Common myeloid progenitor, CD34-positive (primary cell): ENCODE measurements around the gene LSM4.

Experiments
- CTCF ChIA-PET: fragments of 350-600 bp; sonication (Branson Sonifier 250); formaldehyde crosslinking; loops from one replicate; lab custom pipeline; 2021; ENCODE audit warnings: antibody characterized with exemption; lab: Charles Lee
- POLR2A ChIA-PET: fragments of 350-600 bp; sonication (Branson Sonifier 250); formaldehyde crosslinking; loops from one replicate; lab custom pipeline; 2021; ENCODE audit warnings: antibody characterized with exemption; lab: Charles Lee
- DNase-seq, 3 donors: peaks; one replicate each; pipeline versions ENCODE4 v3.0.0 to v3.0.0-alpha.2; 2013
- H3K27ac ChIP-seq, 2 experiments: 1 replicate in 1 of 2; 2 replicates in 1 of 2; pipeline ENCODE4 v1.7.0; 2013; ENCODE audit warnings: inconsistent platforms in 2 of 2, low read length in 2 of 2, mild to moderate bottlenecking in 2 of 2, low read depth in 1 of 2, moderate library complexity in 1 of 2; ENCODE audit not compliant: severe bottlenecking in 2 of 2, insufficient read depth in 1 of 2, poor library complexity in 1 of 2
- H3K27me3 ChIP-seq, 5 experiments: replicated peaks in 2 of 5; 1 replicate in 3 of 5; 2 replicates in 2 of 5; pipeline versions ENCODE4 v1.6.1 to v1.7.0; 2013; ENCODE audit warnings: low read length in 4 of 5, mild to moderate bottlenecking in 2 of 5, moderate library complexity in 2 of 5, inconsistent platforms in 1 of 5; ENCODE audit not compliant: insufficient read depth in 5 of 5, control insufficient read depth in 4 of 5
- H3K36me3 ChIP-seq, 4 experiments: 1 replicate in 2 of 4; 2 replicates in 2 of 4; pipeline versions ENCODE4 v1.6.1 to v1.7.0; 2013; ENCODE audit warnings: low read length in 3 of 4, control low read depth in 1 of 4, mild to moderate bottlenecking in 1 of 4; ENCODE audit not compliant: control insufficient read depth in 4 of 4, insufficient read depth in 4 of 4
- H3K4me1 ChIP-seq, 4 experiments: 1 replicate in 3 of 4; 2 replicates in 1 of 4; pipeline versions ENCODE4 v1.6.1 to v1.7.1; 2013; ENCODE audit warnings: low read length in 3 of 4, mild to moderate bottlenecking in 3 of 4, control low read depth in 1 of 4, inconsistent platforms in 1 of 4, moderate library complexity in 1 of 4; ENCODE audit not compliant: control insufficient read depth in 4 of 4, insufficient read depth in 4 of 4; ENCODE audit errors: control extremely low read depth in 1 of 4
- H3K4me3 ChIP-seq, 7 experiments: 1 replicate in 4 of 7; 2 replicates in 3 of 7; pipeline versions ENCODE4 v1.5.1 to v1.7.0; 2013; ENCODE audit warnings: mild to moderate bottlenecking in 7 of 7, low read length in 6 of 7, moderate library complexity in 6 of 7, inconsistent platforms in 2 of 7, low read depth in 2 of 7, control low read depth in 1 of 7; ENCODE audit not compliant: insufficient read depth in 4 of 7, control insufficient read depth in 1 of 7; ENCODE audit errors: extremely low read depth in 1 of 7
- H3K9me3 ChIP-seq, 5 experiments: 1 replicate in 4 of 5; 2 replicates in 1 of 5; pipeline versions ENCODE4 v1.6.1 to v1.7.1; 2013; ENCODE audit warnings: low read length in 4 of 5, mild to moderate bottlenecking in 2 of 5, inconsistent platforms in 1 of 5, low read depth in 1 of 5, moderate library complexity in 1 of 5; ENCODE audit not compliant: control insufficient read depth in 4 of 5, insufficient read depth in 2 of 5; ENCODE audit errors: control extremely low read depth in 1 of 5
- WGBS: methylation state at CpG from one replicate; pipeline ENCODE4 v1.1.5; 2013; ENCODE audit not compliant: insufficient coverage; 5-methylcytosine and 5-hydroxymethylcytosine counted together

The LSM4 gene

GRCh38 chr19:18317961-18318800, 4.7 kb downstream of the LSM4 start:
- WGBS = 7% methylated on average over 18 of the region's 18 CpGs
- Histone ChIP-seq H3K27me3 (no peaks in the 10 kb centered on the region), H3K27ac (peak overlapping the region; percentile 78 to 88), H3K4me3 (peak overlapping the region in 5 of 7 experiments; percentile 40 to 69 (median 52)), H3K9me3 (no peaks in the 10 kb centered on the region), H3K4me1 (peaks cover 11 to 69% (median 63%) of the 10 kb centered on the region in 4 experiments), H3K36me3 (peaks cover 0 to 24% (median 3%) of the 10 kb centered on the region in 4 experiments)
- ChIA-PET CTCF (interaction anchor here (1.2 to 17.7 kb wide), 7 partner anchors 10 to 92 kb away, joined by 3 to 354 read pairs (median 9); partner anchors contain the start of genes IQCN and JUND), POLR2A (interaction anchor here (0.9 to 10.1 kb wide), 4 partner anchors 13 to 39 kb away, joined by 3 to 217 read pairs (median 15); partner anchors contain the start of gene JUND)
- peak; percentile 85 to 92 (median 85) for DNase-seq

GRCh38 chr19:18313398-18313797, 9.5 kb downstream of the LSM4 start:
- H3K36me3 ChIP-seq = peaks cover 2 to 64% (median 33%) of the 10 kb centered on the region in 4 experiments
- H3K4me1 ChIP-seq = peaks cover 3 to 35% (median 24%) of the 10 kb centered on the region in 4 experiments
- no peak overlapping the region for H3K27ac ChIP-seq

DNA sequence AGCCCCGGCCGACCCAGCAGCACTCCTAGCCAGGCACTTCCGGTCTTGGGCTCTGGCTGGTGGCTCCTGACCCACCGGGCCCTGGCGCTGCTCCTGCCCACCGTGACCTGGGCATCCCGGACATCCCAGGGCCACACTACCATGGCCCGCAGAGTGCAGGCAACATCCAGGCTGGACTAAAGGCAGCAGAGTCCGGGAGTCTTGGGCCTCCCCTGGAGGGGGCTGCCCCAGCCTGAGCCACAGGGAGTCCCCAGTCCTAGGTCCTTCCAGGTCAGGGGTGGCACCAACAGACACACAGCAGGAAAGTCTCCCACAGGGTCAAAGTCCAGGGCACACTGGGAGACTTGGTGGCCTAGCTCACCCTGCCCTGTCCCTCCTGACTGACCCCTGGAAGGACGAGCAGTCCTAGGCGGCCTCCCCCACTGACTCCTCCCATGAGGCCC, 10.8 kb downstream of the LSM4 start:
- ChIA-PET CTCF (interaction anchor here (1.1 to 1.5 kb wide), 2 partner anchors 16 to 31 kb away, joined by 3 read pairs; partner anchors contain the start of gene JUND), POLR2A (no interaction called here)
- H3K27ac ChIP-seq = peak overlapping the region in 1 of 2 experiments; percentile 22
- DNase-seq = no peak
- H3K4me3 ChIP-seq = no peak overlapping the region
- H3K36me3 ChIP-seq = peaks cover 2 to 77% (median 38%) of the 10 kb centered on the region in 4 experiments
- peaks cover 0 to 28% (median 13%) of the 10 kb centered on the region in 4 experiments for H3K4me1 ChIP-seq
- no peaks in the 10 kb centered on the region for H3K9me3 ChIP-seq
- 87% methylated on average over 9 of the region's 11 CpGs for WGBS
- no peaks in the 10 kb centered on the region for H3K27me3 ChIP-seq

More at GRCh38 chr19:18313398-18313797, 9.5 kb downstream of the LSM4 start:
- no peak for DNase-seq
- WGBS = 94% methylated on average over 2 of the region's 3 CpGs
- ChIA-PET POLR2A (interaction anchor here (0.6 kb wide), 1 partner anchor 104 kb away, joined by 3 read pairs; no protein-coding TSS in a partner anchor), CTCF (interaction anchor here (1.1 to 1.5 kb wide), 3 partner anchors 9 to 32 kb away, joined by 3 read pairs; partner anchors contain the start of gene JUND)
- no peak overlapping the region for H3K4me3 ChIP-seq
- no peaks in the 10 kb centered on the region for H3K27me3 ChIP-seq
- H3K9me3 ChIP-seq = no peaks in the 10 kb centered on the region

- H3K36me3 ChIP-seq = peaks cover 3 to 81% (median 40%) of the 10 kb centered on the region in 4 experiments
- no peak for DNase-seq
- H3K9me3 ChIP-seq = no peaks in the 10 kb centered on the region
- ChIA-PET POLR2A (no interaction called here), CTCF (interaction anchor here (1.3 kb wide), 1 partner anchor 9 kb away, joined by 4 read pairs; no protein-coding TSS in a partner anchor)
- H3K4me3 ChIP-seq = no peak overlapping the region
- no peaks in the 10 kb centered on the region for H3K27me3 ChIP-seq
- peak overlapping the region in 1 of 2 experiments; percentile 22 for H3K27ac ChIP-seq
- peaks cover 0 to 24% (median 9%) of the 10 kb centered on the region in 4 experiments for H3K4me1 ChIP-seq
- WGBS = 88% methylated on average over 18 of the region's 22 CpGs
Measured at GRCh38 chr19:18311502-18312091, 11.3 kb downstream of the LSM4 start.

DNA sequence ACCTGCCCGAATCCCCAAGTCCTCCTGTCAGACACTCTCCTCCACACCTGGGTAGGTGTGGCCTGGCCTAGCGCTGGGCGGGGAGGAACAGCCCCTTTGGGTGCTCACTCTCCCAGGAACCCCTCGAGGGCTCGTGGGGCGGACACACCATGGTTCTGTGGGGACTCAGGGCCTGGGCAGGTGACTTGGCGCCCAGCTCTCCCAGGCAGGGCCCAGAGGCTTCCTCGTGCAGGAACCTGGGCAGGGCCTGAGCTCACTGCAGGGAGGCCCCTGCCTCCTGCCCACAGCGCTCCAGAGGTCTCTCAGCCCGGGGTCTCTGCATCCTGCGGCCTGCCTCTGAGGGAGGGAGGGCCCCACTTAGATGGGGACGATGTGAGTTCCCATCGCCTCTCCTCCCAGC, 11.9 kb downstream of the LSM4 start:
- H3K27ac ChIP-seq = no peak overlapping the region
- H3K9me3 ChIP-seq = no peaks in the 10 kb centered on the region
- WGBS = 93% methylated on average over 12 of the region's 13 CpGs
- CTCF ChIA-PET = interaction anchor here (1.3 kb wide), 3 partner anchors 10 to 30 kb away, joined by 3 to 4 read pairs (median 4); partner anchors contain the start of gene JUND
- POLR2A ChIA-PET = no interaction called here
- H3K27me3 ChIP-seq = no peaks in the 10 kb centered on the region
- DNase-seq = no peak
- no peak overlapping the region for H3K4me3 ChIP-seq
- peaks cover 3 to 86% (median 42%) of the 10 kb centered on the region in 4 experiments for H3K36me3 ChIP-seq
- peaks cover 0 to 18% (median 8%) of the 10 kb centered on the region in 4 experiments for H3K4me1 ChIP-seq

GRCh38 chr19:18310118-18310909, 12.6 kb downstream of the LSM4 start:
- POLR2A ChIA-PET = no interaction called here
- H3K27ac ChIP-seq = no peak overlapping the region
- no peaks in the 10 kb centered on the region for H3K9me3 ChIP-seq
- no peak for DNase-seq
- CTCF ChIA-PET = interaction anchor here (1.3 kb wide), 3 partner anchors 10 to 29 kb away, joined by 3 to 4 read pairs (median 4); partner anchors contain the start of gene JUND
- peaks cover 3 to 84% (median 42%) of the 10 kb centered on the region in 4 experiments for H3K36me3 ChIP-seq
- H3K4me1 ChIP-seq = peaks cover 0 to 22% (median 12%) of the 10 kb centered on the region in 4 experiments
- H3K4me3 ChIP-seq = no peak overlapping the region
- WGBS = 97% methylated on average over 20 of the region's 23 CpGs
- H3K27me3 ChIP-seq = no peaks in the 10 kb centered on the region
